Coronary artery (tissue), 2 donors: ENCODE results near the gene ADAMTSL4.

Source experiments
- DNase-seq: peaks from one replicate; pipeline ENCODE4 v3.0.0-alpha.2; 2017; ENCODE audit warnings: low spot score
- H3K27ac ChIP-seq, 2 donors: fragments of 200-600 bp; sonication (generic); one replicate each; pipeline ENCODE4 v1.5.1; 2016 to 2019
- H3K4me3 ChIP-seq: fragments of 200-600 bp; sonication (generic); 2 replicates; pipeline ENCODE4 v1.5.1; 2016; ENCODE audit warnings: mild to moderate bottlenecking, moderate library complexity
- TF ChIP-seq, protein P1 (sequence below): fragments of 200-600 bp; sonication (generic); IDR thresholded peaks from one replicate; pipeline ENCODE4 v1.5.1; 2019; ENCODE audit warnings: antibody characterized with exemption

ADAMTSL4 gene

DNA sequence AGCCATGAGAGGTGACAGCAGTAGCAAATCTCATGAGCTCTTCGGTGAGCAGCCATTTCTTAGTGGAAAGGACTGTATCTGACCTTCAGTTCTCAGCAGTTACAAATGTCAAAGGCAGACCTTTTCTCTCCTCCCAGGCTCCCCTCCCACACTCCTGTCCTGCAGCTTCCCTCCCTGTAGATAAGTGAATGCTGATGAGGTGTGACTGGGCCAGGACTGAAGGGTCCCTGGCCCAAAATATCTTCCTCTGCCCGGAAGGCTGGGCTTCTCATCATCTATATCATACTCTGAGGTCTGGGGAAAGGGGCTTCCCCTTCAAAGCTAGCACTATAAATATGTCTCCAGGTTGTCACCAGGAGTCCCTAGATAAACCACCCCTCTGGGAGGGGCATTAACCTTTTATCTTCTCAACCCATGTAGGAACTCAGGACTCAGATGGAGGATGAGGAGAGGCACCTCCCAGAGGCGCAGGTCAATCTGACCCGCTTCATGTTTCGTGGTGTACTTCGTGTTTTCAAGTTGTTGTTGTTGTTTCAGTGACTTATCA is 3.6 kb upstream of the ADAMTSL4 start:
- DNase-seq: no peak
- no peak overlapping the region for H3K27ac ChIP-seq
- no peak overlapping the region for H3K4me3 ChIP-seq
- TF ChIP-seq, protein P1, sequence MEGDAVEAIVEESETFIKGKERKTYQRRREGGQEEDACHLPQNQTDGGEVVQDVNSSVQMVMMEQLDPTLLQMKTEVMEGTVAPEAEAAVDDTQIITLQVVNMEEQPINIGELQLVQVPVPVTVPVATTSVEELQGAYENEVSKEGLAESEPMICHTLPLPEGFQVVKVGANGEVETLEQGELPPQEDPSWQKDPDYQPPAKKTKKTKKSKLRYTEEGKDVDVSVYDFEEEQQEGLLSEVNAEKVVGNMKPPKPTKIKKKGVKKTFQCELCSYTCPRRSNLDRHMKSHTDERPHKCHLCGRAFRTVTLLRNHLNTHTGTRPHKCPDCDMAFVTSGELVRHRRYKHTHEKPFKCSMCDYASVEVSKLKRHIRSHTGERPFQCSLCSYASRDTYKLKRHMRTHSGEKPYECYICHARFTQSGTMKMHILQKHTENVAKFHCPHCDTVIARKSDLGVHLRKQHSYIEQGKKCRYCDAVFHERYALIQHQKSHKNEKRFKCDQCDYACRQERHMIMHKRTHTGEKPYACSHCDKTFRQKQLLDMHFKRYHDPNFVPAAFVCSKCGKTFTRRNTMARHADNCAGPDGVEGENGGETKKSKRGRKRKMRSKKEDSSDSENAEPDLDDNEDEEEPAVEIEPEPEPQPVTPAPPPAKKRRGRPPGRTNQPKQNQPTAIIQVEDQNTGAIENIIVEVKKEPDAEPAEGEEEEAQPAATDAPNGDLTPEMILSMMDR: no peak

DNA sequence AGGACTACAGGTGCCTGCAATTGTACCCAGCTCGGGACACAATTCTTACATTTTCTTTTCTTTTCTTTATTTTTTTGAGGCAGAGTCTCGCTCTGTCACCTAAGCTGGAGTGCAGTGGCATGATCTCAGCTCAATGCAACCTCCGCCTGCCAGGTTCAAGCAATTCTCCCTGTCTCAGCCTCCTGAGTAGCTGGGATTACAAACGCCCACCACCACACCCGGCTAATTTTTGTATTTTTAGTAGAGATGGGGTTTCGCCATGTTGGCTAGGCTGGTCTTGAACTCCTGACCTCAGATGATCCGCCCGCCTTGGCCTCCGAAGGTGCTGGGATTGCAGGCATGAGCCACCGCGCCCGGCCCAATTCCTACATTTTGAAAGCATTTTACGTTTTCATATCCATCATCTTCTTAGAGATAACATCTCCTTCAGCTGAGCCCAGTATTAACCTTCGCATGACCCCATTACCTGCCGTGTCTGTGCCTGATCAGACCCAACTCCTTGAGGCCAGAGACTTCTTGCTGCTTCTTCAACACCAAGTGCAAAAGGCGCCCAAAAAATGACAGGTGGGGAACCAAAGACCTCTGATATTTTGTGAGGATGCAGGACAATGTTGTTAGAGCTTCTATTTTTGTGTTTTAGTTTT is 2.8 kb upstream of the ADAMTSL4 start:
- no peak for DNase-seq
- Histone ChIP-seq H3K4me3 (no peak overlapping the region), H3K27ac (no peak overlapping the region)
- TF ChIP-seq, protein P1: no peak

GRCh38 chr1:150548324-150548631 is 930 bp upstream of the ADAMTSL4 start:
- Histone ChIP-seq H3K4me3 (peak overlapping the region; percentile 95), H3K27ac (peak overlapping the region; percentile 95 to 99)
- TF ChIP-seq, protein P1: no peak
- DNase-seq: no peak

GRCh38 chr1:150549496-150550221 is 451 bp downstream of the ADAMTSL4 start:
- H3K4me3 ChIP-seq: peak overlapping the region; percentile 95
- DNase-seq: peak; percentile 80
- peak overlapping the region; percentile 95 to 99 for H3K27ac ChIP-seq
- TF ChIP-seq, protein P1: no peak

GRCh38 chr1:150550222-150551050 is 1.2 kb downstream of the ADAMTSL4 start:
- Histone ChIP-seq H3K27ac (peak overlapping the region; percentile 95 to 99), H3K4me3 (peak overlapping the region; percentile 95)
- TF ChIP-seq, protein P1: no peak
- DNase-seq: peak; percentile 88

- TF ChIP-seq, protein P1: no peak
- peak; percentile 79 for DNase-seq
- peak overlapping the region; percentile 95 to 99 for H3K27ac ChIP-seq
- H3K4me3 ChIP-seq: peak overlapping the region; percentile 95
These were observed 2.0 kb downstream of the ADAMTSL4 start for GRCh38 chr1:150551051-150551783.
